Fibroblast of mammary gland (primary cell): Measurements from ENCODE around the gene EHD4.

Source experiments
- DNase-seq: peaks from one replicate; pipeline ENCODE4 v3.0.0-alpha.2; 2010; ENCODE audit warnings: low read depth
- H3K4me3 ChIP-seq: 2 replicates; pipeline ENCODE4 v1.5.1; 2011; ENCODE audit warnings: low read depth, mild to moderate bottlenecking, low read length, moderate library complexity; ENCODE audit not compliant: control insufficient read depth
- TF ChIP-seq, protein P1 (sequence below): conservative IDR thresholded peaks from 2 replicates; pipeline ENCODE4 v1.5.1; 2011; ENCODE audit warnings: low read depth, low read length, inconsistent platforms; ENCODE audit not compliant: control insufficient read depth, insufficient read depth

Gene EHD4

DNA sequence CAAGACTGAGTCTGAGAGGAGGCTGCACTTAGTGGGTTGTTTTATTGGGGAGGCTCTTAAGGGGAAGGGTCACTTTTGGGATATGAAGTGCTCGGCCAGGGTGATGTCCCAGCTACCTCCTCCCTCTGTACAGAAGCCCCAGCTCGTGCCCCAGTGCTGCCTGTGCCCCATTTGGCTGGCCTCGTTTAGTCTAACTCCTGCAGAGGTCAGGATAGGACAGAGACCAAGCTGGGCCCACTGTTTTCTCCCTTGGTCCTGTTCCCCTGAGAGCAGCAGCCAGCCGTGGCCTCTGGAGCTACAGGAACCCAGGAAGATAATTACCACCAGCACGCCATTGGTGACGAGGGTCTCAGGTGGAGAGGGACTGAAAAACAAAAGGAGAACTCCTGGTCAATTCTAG, 30.0 kb upstream of the EHD4 start:
- TF ChIP-seq, protein P1, sequence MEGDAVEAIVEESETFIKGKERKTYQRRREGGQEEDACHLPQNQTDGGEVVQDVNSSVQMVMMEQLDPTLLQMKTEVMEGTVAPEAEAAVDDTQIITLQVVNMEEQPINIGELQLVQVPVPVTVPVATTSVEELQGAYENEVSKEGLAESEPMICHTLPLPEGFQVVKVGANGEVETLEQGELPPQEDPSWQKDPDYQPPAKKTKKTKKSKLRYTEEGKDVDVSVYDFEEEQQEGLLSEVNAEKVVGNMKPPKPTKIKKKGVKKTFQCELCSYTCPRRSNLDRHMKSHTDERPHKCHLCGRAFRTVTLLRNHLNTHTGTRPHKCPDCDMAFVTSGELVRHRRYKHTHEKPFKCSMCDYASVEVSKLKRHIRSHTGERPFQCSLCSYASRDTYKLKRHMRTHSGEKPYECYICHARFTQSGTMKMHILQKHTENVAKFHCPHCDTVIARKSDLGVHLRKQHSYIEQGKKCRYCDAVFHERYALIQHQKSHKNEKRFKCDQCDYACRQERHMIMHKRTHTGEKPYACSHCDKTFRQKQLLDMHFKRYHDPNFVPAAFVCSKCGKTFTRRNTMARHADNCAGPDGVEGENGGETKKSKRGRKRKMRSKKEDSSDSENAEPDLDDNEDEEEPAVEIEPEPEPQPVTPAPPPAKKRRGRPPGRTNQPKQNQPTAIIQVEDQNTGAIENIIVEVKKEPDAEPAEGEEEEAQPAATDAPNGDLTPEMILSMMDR, result no peak
- no peak for DNase-seq
- H3K4me3 ChIP-seq, result no peak overlapping the region

DNA sequence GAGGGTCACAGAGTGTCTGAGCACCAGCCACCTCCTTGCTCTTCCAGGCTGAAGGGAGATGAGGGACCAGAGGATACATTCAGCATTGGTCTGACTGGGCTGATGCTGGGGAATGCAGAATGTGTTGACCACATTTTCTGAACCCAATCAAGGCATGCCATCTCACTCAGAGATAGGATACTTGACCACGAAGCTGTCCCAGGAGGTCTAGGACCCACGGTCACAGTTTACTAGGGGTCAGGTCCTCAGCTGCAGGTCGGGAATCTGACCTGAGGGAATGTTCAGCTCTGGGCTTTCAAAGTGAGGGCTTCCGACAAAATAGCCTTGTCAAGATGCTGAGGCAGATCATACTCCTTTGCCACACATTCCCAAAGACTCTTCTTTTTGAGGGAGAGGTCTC, 28.9 kb upstream of the EHD4 start:
- DNase-seq, result no peak
- no peak overlapping the region for H3K4me3 ChIP-seq
- TF ChIP-seq, protein P1, result no peak

DNA sequence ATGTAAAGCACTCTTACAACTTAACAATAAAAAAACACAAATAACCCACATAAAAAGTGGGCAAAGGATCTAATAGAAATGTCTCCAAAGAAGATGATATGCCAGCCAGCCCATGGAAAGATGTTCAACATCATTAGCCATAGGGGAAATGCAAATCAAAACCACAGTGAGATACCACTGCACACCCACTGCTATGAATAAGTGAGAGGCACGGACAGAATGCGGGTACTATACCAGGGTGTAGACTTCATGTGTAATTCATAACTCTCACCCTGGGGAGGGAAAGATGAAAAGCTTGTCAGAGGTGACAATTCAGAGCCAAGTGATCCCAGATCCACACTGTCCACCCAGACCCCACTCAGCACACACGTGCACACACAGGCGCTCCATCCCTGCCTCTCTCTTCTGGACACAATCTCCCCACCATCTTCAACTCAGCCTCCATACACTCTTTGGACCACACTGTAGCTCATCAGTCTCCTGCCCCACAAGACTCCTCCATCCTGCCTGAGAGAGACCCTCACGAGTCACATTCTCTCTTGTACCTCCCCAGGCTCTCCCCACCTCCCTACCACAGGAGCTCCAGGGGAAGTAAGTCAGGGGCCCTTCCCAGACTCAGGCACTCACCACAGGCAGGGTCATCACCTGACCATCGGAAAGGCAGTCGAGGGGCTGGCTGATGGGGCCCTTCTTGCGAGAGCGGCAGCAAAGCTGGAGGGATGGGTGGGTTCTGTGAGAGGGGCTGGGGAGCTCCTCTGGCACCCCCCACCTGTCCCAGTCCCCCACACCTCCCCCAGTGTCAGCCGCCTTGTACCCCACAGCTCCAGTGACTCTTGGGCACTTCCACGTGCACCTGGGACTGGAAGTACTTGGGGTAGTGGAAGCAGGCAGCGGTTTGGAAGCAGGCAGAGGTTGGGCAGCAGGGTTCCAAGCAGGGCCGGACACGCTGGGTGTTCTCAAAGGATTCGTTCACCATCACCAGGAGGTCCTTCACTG, 27.2 kb upstream of the EHD4 start:
- H3K4me3 ChIP-seq, result no peak overlapping the region
- DNase-seq, result no peak
- TF ChIP-seq, protein P1, result no peak

DNA sequence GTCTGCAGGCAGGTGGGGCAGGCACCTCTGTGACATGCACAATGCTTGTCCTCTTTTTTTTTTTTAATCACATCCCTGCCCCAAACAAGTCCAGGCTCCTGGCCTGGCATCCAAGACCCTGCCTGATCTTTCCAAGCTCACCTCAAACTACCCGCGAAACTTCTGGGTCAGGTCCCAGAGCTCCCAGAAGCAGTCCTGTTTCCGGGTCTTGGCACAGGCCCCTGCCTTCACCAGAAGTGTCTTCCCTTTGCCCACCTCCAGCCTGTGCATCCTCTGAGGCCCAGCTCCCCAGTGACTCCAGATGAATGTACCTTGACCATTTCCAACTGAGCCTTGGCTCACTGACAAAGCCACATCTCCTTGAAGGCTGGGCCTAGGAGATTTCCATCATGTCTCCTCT, 25.5 kb upstream of the EHD4 start:
- TF ChIP-seq, protein P1, result no peak
- DNase-seq, result no peak
- H3K4me3 ChIP-seq, result no peak overlapping the region

DNA sequence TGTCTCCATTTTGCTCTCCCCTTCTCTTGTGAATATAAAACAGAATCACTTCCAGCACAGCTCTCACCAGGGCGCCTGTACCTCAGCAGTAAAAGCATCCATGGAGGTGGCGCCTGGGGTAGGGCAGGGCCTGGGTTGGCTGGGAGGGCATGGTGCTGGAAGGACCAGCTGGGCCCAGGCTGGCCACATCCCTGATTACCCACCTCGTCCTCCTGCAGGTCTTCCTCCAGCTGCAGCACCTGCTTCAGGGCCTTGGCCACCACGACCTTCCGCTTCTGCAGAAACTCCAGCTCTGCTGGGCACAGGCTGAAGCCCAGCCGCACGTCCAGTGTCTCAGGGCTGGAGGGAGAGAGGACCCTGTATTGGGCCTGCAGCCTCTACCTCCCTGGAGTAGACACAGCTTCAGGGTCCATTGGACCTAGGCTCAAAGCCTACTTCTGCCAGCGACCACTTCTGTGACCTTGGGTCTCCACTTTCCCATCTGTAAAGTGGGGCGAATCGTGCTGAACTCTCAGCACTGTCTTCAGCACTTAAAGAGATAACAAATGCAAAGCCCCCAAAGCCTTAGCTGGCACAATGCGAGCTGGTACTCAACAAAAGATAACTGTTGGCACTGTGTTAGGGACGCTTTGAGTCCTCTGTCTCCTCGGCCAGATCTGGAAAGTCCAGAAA, 24.7 kb upstream of the EHD4 start:
- DNase-seq, result no peak
- H3K4me3 ChIP-seq, result no peak overlapping the region
- TF ChIP-seq, protein P1, result no peak

DNA sequence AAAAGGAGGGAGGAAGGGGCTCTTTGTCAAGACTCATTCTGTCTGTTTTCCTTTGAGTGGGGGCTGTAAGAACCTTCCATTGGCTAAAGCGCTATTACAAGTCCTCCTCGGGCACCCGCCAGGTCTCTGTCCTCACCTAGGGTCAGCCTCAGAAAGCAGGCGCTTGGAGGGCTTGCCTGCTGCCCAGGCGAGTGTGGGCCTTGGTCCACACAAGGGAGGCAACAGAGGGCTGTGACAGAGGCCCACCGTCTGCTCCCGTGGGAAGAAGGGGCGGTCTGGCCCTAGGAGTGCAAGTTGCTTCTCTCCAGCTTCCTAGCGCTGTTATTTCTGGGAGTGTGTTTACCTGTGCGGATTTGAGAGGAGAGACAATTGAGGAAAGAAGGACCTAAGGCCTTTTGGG, 24.0 kb upstream of the EHD4 start:
- DNase-seq, result no peak
- no peak overlapping the region for H3K4me3 ChIP-seq
- TF ChIP-seq, protein P1, result no peak
